ENCODE measurements around the gene B4GALNT1. TPM values are rescaled to one million over a fixed set of nuclear protein-coding genes. Genes with fewer than 3 reads are reported as not detected.

The B4GALNT1 gene
- total and polyA plus RNA-seq, 10 of the 15 experiments (the other 5 are each of a cell fraction or from before 2014, with no cell fraction given): 0.01 to 0.38 (median 0.14) TPM; not detected in 3

GRCh38 chr12:57605811-57606311, 27.1 kb downstream of the B4GALNT1 start (continued):
- TF ChIP-seq PAX8 (IDR thresholded peaks at IDR 0.05) (no peak), SREBF1 (IDR thresholded peaks at IDR 0.05; ENCODE audit: low read length) (no peak), SMAD5 (IDR thresholded peaks at IDR 0.05; ENCODE audit: low read depth) (no peak)

DNA sequence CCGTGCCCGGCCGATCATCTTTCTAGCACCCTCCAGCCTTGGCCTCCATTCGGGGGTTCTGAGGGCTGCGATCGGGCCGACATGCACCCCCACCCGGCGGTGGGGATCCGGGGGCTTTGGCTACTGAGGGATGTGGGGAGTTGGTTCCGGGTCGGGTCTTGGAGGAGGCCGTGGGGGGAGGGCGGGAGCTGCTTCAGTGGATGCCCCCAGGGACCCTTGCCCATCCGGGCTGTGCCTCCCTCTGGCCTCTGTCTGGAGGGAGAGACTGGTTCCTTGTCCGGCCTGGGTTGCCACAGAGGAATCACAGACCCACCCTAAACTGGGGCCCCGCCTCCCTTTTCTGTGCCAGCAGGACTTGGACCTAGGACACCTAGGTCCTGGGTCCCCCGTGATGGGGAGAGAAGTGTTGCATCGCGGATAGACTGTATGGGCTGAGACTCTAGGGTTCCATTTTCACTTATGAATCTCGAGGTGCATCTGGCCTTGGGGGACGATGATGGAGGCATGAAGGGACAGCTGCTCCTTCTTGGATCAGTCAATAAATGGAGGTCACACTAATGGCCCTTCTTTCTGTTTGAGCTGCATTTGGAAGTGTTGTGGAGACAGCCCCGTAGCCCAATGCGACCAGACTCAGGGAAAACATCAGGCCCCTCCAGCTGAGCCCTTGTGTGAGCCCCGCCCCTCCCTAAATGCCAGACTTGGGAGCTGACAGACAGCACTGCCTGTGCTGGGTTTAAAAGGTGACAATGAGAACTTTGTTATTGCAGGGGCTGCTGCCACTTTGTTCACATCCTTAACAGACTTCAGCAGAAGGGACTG, 27.8 kb downstream of the B4GALNT1 start:
- TF ChIP-seq ZNF274 (IDR thresholded peaks at IDR 0.05; ENCODE audit: insufficient read depth, insufficient read length) (no peak), HDGF (IDR thresholded peaks at IDR 0.05) (no peak), PAX5 (IDR thresholded peaks at IDR 0.05; ENCODE audit: borderline replicate concordance, low read depth, low read length) (no peak), JUND (IDR thresholded peaks at IDR 0.05; ENCODE audit: low read depth, low read length) (no peak), IKZF2 (IDR thresholded peaks at IDR 0.05) (no peak), NBN (IDR thresholded peaks at IDR 0.05) (no peak), NFYA (IDR thresholded peaks at IDR 0.05; ENCODE audit: borderline replicate concordance, low read depth, low read length) (no peak), ATF7 (IDR thresholded peaks at IDR 0.05; ENCODE audit: low read depth) (no peak), RELB (IDR thresholded peaks at IDR 0.05; ENCODE audit: low read depth) (no peak), TCF12 (IDR thresholded peaks at IDR 0.05; ENCODE audit: low read depth, low read length) (no peak), FOXM1 (IDR thresholded peaks at IDR 0.05; ENCODE audit: low read depth, low read length) (no peak)
- Histone ChIP-seq H3K79me2 (ENCODE audit: control insufficient read depth, insufficient read depth, low read length) (no peaks in the 10 kb centered on the region), H3K36me3 (ENCODE audit: control insufficient read depth in 2 of 2, insufficient read depth in 2 of 2, low read length in 1 of 2) (peaks cover 0 to 3% of the 10 kb centered on the region in 2 experiments; a peak in 2 of 4 replicates), H2AFZ (ENCODE audit: control insufficient read depth, low read depth, low read length) (peak overlapping the region; percentile 97), H4K20me1 (ENCODE audit: control insufficient read depth, insufficient read depth) (no peaks in the 10 kb centered on the region), H3K4me2 (ENCODE audit: control insufficient read depth, insufficient read depth) (peak overlapping the region; percentile 86), H3K27me3 (replicated peaks in 1 of 2; ENCODE audit: control insufficient read depth in 2 of 2, insufficient read depth in 2 of 2, low read length in 1 of 2) (no peaks in the 10 kb centered on the region), H3K9ac (ENCODE audit: control insufficient read depth, insufficient read depth, low read length) (peak overlapping the region; percentile 75), H3K27ac (ENCODE audit: control insufficient read depth, insufficient read depth) (peak overlapping the region; percentile 32; the same call in 1 of the 2 replicates), H3K9me3 (replicated peaks; ENCODE audit: control insufficient read depth, insufficient read depth, low read length) (no peaks in the 10 kb centered on the region), H3K4me1 (ENCODE audit: control insufficient read depth, insufficient read depth, low read length) (peaks cover 4% of the 10 kb centered on the region; the same call in 1 of the 2 replicates), H3K4me3 (peak overlapping the region; percentile 83)
- ChIA-PET CTCF (interaction anchor here (0.6 to 2.0 kb wide), 5 partner anchors 9 to 365 kb away, joined by 3 to 8 read pairs (median 4); partner anchors contain the start of gene TSPAN31), SMC1A (ENCODE audit: uncharacterized antibody, unreplicated experiment) (interaction anchor here (0.6 to 1.2 kb wide), 5 partner anchors 9 to 144 kb away, joined by 3 to 5 read pairs (median 3); no protein-coding TSS in a partner anchor), POLR2A (interaction anchor here (0.6 to 2.5 kb wide), 4 partner anchors 9 to 16 kb away, joined by 3 to 13 read pairs (median 4); partner anchors contain the start of gene PIP4K2C), RAD21 (ENCODE audit: unreplicated experiment) (interaction anchor here (0.9 to 1.6 kb wide), 3 partner anchors 9 to 28 kb away, joined by 3 read pairs; partner anchors contain the start of gene B4GALNT1)
- FAIRE-seq: no peak
- ATAC-seq: peak; percentile 46
- WGBS (ENCODE audit: insufficient coverage, insufficient replicate concordance, low lambda C conversion rate, missing lambda C conversion rate): 33% methylated on average over 18 of the region's 25 CpGs
- no peak for DNase-seq (ENCODE audit: low read depth, low spot score)
- BruUV-seq (replicated peaks): TSS peak; percentile 62
- intact Hi-C loops (cut with micrococcal nuclease; ENCODE audit: unreplicated experiment): no loop called here
- in situ Hi-C loops (cut with MboI): no loop called here
